ENCODE data around the gene ATP11C.
"Not testable (repeated sequence)": the region's sequence is repeated elsewhere in the genome, so short reads cannot be mapped to it uniquely, and the experiment has no call there.

GRCh38 chrX:139836335-139836734 lies 96.5 kb downstream of the ATP11C start:
- TF ChIP-seq CTCF, POLR2A (IDR thresholded peaks at IDR 0.05): not testable (repeated sequence)

All from adrenal gland (tissue), 5 donors.